ENCODE measurements around the gene HCRTR1.

DNA sequence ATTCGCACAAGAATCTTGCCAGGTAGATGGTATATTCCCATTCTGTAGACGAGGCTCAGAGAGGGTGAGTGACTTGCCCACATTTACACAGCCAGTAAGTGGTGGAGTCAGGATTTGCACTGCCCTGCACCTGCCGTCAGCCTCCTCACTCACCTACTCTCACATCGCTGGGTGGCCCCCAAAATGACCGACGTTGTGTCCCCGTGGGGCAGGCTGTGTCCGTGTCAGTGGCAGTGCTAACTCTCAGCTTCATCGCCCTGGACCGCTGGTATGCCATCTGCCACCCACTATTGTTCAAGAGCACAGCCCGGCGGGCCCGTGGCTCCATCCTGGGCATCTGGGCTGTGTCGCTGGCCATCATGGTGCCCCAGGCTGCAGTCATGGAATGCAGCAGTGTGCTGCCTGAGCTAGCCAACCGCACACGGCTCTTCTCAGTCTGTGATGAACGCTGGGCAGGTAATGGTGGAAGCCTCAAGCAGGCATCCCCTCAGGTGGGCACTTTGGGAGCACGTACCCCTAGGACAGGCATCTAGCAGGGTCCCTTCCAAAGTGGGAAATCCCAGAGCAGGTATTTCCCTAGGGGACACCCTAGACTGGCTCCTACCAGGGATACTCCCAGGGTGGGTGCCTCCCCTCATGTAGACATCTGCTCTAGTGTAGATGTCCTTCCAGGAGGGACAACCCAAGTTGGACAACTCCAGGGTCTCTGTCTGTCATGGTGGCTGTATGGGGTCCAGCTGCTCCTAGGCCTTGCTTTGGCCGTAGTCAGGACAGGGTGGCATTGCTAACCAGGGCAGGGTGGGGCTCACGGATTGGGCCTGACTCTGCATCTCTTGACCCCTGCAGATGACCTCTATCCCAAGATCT, 3.4 kb downstream of the HCRTR1 start:
- TF ChIP-seq SIN3A (IDR thresholded peaks at IDR 0.05; ENCODE audit: borderline replicate concordance, low read depth, low read length) (no peak), NFIC (IDR thresholded peaks at IDR 0.05; ENCODE audit: borderline replicate concordance) (no peak), NRF1 (IDR thresholded peaks at IDR 0.05; ENCODE audit: low read depth, low read length) (no peak)
- TF ChIP-seq, protein P1, sequence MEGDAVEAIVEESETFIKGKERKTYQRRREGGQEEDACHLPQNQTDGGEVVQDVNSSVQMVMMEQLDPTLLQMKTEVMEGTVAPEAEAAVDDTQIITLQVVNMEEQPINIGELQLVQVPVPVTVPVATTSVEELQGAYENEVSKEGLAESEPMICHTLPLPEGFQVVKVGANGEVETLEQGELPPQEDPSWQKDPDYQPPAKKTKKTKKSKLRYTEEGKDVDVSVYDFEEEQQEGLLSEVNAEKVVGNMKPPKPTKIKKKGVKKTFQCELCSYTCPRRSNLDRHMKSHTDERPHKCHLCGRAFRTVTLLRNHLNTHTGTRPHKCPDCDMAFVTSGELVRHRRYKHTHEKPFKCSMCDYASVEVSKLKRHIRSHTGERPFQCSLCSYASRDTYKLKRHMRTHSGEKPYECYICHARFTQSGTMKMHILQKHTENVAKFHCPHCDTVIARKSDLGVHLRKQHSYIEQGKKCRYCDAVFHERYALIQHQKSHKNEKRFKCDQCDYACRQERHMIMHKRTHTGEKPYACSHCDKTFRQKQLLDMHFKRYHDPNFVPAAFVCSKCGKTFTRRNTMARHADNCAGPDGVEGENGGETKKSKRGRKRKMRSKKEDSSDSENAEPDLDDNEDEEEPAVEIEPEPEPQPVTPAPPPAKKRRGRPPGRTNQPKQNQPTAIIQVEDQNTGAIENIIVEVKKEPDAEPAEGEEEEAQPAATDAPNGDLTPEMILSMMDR (IDR thresholded peaks at IDR 0.05), result no peak
